Hematopoietic multipotent progenitor cell treated with erythropoietin and hydrocortisone succinate and interleukin-3 and kit ligand, for 15 days (in vitro differentiated cells): ENCODE results near the gene TEX13D.
A peak's percentile ranks its signal among the peaks of the same experiment; 100 is the strongest.

Experiments used
- DNase-seq: peaks from one replicate; pipeline ENCODE4 v3.0.0-alpha.2; 2015; ENCODE audit warnings: low spot score

The TEX13D gene

DNA sequence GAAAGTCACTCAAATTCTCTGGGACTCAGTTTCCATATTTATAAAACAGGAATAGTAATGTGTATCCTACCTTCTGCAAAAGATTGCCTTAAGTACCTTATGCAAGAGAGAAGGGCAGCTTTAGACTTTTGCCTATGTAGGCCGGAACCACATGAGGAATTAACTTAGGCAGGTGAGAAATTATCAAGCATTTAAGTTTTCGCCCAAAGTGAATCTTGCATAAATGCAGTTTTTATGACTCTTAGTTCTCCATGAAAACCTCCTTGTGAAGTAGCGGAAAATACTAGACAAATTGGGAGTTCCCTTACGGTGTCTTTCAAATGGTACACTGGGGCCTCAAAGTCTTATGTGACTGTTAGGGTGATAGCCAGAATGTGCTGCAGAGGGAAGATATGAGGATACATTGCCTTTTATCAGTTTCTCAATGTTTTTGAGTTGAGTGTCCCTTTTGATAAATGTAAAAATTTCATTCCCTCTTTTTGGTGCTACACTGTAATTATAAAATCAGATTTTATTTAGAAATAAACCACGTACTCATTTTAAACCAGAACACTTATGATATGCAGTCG is 16.5 kb downstream of the TEX13D start:
- DNase-seq = peak; percentile 20

DNA sequence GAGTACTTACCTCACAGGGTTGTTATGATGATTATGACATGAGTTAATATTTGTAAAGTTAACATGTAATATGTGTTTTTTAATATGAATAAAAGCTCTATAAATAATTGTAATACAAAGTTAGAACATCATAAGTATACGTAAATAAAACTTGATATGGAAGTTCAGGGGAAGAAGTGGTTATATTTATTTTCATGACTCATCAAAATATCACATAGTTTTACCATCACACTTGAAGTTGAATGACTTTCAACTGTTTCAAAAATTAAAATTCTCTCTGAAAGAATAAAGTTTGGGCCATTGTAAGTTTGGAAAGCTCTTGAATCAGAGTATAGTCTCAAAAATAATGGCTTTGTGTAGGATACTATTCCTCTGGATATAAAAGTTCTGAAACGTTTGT is 22.2 kb downstream of the TEX13D start:
- DNase-seq = no peak

DNA sequence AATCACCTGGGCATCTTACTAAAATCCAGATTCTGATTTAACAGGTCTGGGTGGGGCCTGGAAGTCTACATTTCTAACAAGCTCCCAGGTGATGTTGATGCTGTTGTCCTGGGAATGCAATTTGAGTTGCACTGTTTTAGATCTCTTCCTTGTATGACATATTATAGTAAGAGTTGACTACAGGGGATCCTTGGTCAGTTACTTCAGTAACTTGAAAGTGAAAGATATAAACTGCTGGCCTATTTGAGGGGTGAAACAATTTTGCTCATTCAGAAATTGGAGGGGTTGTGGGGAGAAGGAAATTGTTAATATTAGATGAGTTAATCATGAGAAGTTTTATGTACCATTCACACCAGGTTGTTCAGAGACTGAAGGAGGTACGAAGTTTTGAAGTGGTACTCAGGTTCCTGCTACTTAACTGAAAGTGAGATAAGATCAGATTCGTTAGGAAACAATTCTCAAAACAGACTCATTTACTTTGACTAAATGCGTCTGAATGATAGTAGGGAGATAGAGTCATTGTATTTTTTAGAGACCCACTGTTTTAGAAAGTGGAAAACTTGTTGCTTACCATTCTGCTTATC is 26.4 kb downstream of the TEX13D start:
- DNase-seq = no peak

DNA sequence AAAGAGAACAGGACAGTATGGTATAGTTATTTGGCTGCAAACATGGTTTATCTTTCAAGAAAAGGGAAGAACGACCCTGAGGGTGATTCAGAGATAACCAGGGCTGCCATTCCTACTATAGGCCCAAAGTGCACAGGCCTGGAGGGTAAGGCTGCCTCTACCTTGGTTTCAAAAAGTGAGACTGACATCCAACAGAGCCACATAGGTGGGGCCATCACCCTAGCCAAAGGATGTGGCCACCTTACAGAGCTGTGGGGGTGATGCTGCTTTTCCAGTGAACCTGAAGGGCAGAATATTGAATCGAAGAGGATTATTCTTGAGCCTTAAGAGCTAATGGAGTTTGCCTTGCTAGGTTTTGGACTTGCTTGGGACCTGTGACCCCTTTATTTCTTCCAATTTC is 29.6 kb downstream of the TEX13D start:
- no peak for DNase-seq

DNA sequence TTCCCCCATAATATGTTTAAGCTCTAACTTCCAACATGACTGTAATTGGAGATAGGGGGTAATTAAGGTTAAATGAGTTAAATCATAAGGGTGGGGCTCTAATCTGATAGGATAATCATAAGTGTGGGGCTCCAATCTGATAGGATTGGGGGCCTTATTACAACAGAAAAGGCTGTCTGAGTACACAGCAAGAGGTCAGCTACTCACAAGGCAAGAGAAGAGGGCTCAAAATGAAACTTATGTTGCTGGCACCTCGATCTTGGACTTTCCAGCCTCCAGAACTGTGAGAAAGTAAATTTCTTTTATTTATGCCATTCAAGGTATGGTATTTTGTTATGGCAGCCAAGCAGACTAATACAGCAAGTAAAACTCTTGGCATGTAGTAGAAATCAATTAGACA is 30.3 kb downstream of the TEX13D start:
- no peak for DNase-seq

DNA sequence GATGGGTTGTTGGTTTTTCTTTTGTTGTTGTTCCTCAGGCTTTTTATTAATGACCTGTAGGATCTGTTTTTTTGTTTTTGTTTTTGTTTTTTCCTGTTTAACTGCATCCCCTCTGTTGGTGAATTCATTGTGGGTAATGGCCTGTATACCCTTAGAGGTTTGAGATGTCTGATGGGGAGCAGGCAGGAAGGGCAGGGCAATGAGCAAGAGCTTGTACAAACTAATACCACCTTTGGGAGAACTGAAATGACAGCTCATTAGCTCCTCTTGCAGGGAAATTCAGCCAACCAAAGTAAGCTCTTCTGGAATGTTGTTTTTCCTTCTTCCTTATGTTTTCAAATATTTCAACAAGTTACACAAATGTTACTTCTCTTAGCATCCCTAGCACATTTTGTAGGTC is 37.3 kb downstream of the TEX13D start:
- no peak for DNase-seq

DNA sequence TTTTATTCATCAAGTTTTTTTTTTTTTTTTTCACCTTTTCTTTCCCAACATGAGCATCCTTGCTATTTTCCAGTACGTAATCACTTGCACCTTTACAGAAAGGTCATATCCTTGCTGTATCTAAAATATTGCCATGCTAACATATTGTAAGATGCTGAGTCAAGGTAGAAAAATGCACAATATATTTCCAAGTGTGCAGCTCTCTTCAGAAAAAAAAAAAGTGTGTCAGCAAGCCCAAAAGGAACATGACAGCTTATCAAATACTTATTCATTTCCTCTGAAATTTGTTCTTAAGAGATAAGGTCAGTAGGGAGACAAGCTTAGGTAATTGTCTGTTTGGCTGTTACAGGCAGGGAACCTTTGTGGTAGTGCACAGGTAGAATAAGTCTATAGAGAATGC is 40.9 kb downstream of the TEX13D start:
- no peak for DNase-seq

DNA sequence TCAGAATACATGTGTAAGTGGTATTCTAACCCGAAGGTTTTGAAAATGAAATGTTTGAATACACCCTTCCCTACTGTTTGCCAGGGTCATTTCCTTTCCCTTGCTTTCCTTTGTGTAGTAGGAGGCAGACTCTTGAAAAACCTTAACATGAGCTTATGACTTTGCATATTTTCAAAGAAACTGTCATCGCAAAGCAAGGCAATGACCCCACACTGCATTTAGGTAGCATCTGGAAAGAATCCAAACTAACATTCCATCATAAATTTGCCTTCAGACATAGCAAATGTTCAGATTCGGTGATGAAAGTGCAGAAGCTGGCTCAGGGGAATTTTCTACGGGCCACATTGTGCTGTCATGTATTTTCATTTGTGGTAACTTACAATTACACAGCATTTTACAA is 46.2 kb downstream of the TEX13D start:
- DNase-seq = no peak

DNA sequence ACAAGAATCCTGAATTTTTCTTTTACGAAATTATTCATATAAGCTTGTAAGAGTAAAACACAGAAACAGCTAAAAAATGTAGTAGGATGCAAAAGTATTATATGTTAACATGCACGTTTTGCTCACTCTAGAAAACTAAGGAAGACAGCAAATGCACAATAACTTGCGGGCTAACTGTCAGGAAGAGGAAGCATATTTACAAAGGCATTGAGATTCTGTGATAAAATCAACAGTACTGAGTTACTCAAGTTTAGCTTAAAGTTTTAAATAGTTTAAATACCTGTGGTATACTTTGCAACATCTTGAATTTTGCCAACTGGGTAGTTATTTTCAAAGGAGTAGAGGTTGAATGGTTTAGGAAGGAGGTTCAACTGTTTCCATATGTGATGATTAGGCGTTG is 50.9 kb downstream of the TEX13D start:
- no peak for DNase-seq

DNA sequence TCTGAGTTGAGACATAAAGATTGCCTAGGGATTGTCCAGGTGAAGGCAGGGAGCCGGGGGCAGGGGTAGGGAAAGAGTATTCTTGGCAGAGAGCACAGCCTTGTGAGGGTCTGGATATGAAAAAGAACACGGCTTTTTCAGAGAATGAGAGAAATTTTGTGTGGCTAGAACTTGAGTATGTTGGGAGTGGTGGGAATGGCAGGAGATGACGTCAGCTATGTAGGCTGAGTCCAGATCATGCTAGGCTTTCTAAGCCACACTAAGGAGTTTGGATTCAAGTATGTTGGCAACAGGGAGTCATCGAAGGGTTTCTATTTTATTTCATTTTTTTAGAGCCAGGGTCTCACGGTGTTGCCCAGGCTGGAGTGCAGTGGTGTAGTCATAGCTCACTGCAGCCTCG is 53.9 kb downstream of the TEX13D start:
- no peak for DNase-seq
